ENCODE measurements around the gene VENTX.
"Not testable (repeated sequence)": the region's sequence is repeated elsewhere in the genome, so short reads cannot be mapped to it uniquely, and the experiment has no call there.

VENTX gene

GRCh38 chr10:133258818-133259601, 21.4 kb downstream of the VENTX start:
- DNase-seq = peak; percentile 94

DNA sequence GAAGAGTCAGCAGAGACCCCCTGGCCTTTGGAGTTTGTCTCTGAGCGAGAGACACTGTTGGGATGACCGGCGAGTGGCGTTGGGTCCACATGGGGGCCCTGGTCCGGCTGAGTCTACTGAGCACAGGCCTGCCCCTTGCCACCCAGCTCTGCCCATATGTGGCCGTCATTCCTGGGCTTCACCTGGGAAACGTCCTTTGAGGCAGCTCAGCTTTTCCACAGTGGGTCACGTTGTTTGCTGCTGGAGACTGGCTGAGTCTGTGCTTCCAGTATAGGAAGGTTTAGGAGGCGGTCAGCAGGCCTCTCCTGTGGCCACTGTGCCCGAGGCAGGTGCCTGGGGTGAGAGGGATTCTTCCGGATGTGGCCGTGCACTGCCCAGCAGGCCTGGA, 21.9 kb downstream of the VENTX start:
- DNase-seq = no peak

GRCh38 chr10:133260895-133261725, 23.5 kb downstream of the VENTX start:
- peak; percentile 80 for DNase-seq

DNA sequence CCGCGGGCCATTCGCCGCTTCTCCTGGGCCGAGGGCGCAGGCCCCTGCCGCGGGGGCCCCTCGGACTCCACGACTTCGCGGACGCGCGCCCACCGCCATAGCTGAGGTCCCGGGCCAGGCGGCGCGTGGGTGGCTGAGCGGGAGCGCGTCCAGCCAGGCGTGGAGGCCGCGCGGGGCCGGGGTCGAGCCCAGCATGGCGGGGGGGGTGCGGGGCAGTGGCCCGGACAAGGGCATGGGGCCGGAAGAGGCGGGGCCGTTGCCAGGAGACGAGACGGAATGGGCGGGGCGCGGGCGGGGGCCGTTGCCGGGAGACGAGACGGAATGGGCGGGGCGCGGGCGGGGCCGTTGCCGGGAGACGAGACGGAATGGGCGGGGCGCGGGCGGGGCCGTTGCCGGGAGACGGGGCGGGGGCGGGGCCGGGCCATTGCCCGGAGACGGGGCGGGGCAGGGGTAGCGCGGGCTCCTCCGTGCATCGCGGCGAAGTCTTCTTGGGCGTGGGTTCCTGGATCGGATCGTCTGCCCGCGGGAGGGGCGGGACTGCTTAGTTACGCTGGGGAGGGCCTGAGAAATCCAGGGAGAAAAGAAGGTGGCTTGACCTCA, 24.2 kb downstream of the VENTX start:
- peak; percentile 92 for DNase-seq

- no peak for DNase-seq
Observed at GRCh38 chr10:133262696-133263095, 25.0 kb downstream of the VENTX start.

DNA sequence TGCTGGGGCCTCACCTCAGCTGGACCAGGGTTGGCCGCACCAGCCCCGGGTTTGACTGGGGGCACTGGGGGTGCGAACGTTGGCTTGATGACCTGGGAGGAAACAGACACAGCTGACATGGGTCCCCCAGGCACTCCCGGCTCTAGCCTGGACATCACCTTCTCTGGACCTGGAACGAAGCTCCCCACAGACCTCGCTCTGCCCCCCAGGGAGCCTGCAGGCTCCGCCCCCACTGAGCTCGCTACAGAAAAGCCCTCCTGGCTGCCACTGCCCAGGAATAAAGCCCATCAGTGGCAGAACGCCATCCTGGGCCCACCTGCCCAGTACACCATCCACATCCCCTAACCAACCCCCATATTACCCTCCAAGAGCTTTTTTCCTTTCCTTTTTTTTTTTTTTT, 26.0 kb downstream of the VENTX start:
- DNase-seq = no peak

DNA sequence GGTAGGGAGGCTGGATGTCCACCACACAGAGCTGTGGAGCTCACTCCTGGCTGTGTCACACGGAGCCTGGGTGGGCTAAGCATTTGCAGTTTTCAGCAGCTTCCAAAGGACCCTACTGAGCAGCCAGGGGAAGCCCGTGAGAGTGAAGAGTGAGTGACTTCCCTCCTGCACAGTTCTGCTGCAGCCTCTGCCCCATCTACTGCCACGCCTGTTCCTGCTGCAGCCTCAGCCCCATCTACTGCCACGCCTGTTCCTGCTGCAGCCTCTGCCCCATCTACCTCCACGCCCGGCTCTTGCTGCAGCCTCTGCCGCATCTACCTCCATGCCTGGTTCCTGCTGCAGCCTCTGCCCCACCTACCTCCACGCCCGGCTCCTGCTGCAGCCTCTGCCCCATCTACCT, 26.8 kb downstream of the VENTX start:
- DNase-seq = no peak

DNA sequence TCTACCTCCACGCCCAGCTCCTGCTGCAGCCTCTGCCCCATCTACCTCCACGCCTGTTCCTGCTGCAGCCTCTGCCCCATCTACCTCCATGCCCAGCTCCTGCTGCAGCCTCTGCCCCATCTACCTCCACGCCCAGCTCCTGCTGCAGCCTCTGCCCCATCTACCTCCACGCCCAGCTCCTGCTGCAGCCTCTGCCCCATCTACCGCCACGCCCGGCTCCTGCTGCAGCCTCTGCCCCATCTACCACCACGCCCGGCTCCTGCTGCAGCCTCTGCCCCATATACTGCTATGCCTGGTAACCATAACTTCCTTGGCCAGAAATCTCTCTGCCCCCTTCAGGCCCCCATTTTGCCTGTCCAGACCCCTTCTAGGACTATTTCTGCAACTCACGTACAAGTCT, 27.4 kb downstream of the VENTX start:
- not testable (repeated sequence) for DNase-seq

- DNase-seq = no peak
Observed at GRCh38 chr10:133266056-133266795, 28.6 kb downstream of the VENTX start.

DNA sequence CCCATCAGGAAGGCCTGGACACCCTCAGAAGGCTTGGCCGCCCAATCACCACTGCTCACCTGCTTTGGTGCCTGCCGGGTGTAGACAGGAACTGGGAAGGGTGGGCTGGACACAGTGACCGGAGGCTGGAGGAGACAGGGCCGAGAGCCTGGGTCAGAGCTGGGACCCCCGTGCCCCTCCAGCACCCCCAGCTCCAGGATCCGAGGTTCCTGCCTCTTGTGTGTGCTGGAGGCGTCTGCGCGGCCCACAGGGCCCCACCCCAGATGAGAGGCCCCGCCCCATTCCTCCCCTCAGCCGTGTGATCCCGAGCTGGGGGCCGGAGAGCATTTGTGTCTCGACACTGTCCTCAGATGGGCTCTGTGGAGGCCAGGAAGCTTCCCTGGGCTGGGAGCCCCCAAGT, 29.6 kb downstream of the VENTX start:
- no peak for DNase-seq

- no peak for DNase-seq
Observed at GRCh38 chr10:133267829-133268228, 30.2 kb downstream of the VENTX start.

DNA sequence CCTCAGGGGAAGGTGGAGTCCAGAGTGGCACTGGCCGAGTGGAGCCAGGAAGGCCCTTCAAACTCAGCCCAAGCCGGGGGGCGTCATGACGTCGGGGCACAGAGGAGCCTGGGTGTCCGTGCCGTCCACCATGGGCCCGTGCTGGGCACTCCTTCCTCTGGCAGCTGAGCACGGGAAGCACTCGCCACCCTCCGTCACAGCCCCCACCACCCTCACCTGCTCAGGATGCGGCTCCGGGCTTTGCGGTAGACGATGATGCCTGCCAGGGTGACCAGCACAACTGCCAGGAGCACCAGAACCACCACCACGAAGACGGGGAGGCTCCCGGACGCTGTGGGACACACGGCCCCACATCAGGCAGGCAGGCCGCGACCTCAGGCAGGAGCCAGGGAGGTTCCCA, 30.9 kb downstream of the VENTX start:
- no peak for DNase-seq

DNA sequence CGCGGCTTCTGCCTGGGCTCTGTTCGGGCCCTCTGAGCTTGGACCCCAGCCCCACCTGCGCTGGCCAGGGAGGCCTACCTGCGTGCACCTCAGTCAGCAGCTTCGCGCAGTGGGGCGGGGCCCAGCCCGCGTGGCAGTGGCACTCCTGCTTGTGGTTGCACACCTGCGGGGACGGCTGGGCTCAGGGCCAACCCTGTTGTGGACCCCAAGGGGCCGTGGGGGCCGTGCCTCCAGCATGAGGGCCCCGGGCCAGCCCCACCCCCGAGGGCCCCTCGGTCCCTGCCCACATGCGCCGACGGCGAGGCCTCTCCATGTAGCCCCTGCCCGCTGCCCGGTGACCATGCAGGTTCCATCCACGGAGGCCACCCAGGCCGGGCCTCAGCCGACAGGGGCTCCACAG, 31.7 kb downstream of the VENTX start:
- no peak for DNase-seq

DNA sequence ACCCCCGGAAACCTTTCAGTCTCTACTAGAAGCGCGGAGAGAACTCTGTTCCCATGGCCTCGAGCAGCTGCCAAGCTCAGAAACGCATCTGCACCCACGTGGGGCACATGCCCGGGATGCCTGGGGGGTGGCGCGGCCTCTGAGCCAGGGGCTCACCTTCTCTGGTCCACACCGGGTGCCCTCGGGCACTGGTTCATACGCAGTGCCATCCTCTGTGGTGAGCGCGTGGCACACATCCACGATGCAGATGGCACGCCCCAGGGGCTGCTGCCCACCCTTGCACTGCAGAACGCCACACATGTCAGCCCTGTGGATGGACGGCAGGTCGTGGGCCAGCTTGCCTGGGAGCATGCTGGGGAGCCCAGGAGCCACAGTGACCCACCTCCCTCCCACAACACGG, 32.5 kb downstream of the VENTX start:
- DNase-seq = no peak

- no peak for DNase-seq
Observed at GRCh38 chr10:133270773-133271297, 33.2 kb downstream of the VENTX start.

DNA sequence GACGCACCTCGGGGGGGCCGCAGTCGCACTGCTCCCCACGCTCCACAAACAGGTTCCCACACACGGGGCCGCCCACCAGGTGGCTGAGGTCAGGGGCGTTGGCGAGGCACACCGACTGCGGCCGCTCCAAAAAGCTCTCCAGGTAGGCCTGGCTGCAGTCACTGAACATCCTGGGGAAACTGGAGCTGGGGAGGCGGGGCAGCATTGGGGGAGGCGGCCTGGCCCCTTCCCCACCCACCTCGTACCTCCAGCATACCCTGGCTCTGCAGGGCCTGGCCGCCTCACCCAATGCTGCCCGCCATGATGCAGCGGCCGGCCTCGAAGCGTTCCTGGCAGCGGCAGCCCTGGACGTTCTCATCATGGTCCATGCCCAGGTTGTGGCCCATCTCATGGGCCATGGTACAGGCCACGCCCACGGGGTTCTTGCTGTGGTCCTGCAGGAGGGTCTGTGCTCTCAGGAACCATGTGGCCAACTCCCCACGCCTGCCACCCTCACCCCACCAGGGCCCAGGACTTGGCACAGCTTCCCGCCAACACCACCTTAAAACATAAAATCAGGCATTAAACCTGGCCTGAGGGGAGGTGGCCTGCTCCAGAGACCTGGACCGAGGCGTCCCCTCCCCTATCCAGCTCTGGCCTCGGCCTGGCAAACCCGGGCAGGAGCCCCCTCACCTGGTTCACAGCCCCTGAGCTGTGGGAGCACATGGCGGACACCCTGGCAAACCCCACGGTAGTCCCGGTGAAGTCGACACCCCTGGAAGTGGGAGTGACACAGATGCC, 34.1 kb downstream of the VENTX start:
- DNase-seq = no peak

DNA sequence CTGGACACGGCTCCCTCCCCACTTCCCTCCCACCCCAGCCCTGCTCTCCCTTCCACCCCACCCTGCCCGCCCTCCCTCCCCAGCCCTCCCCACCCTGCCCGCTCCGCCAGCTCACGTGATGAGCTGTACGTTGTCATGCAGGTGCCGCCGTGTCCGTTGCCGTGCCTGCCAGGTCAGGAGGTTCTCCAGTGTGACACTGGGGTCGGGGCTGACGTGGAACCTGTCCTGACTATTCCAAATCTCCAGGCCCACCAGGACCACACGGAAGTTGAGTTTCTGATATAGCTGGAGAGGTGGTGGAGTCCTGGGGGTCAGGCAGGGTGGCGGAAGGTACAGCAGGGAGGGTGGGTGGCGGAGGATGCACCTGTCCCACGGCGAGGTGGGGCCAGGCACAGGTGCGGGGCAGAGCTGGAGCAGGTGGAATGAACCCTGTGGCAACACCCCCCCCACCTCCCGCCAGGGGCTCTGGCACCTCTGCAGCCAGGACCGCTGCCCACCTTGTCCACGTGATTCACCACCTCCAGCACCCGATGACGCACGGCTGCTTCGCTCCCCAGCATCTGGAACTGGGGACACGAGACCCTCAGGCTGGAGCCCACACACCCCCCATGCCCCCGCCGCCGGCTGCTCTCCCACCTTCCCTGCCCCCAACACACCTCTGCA, 34.8 kb downstream of the VENTX start:
- DNase-seq = no peak

DNA sequence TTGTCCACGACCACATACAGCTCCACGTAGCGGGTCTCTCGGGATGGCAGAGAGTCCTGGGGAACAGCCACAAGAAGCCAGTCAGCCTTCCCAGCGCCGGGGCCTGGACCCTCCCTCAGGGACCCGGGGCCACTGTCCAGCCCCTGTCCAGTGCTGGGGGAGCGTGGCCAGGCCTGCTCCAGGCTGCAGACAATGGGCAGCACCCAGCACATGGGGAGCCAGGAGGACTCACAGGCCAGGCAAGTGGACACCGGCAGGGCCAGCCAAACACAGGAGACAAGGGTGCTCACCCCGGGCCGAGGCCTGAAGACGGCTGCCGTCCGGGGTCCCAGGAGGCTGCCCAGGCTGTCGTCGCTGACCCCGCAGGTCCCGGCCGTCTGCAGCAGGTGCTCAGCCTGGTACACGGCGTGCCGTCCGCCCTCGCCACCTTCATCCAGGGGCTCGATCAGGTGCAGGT, 35.3 kb downstream of the VENTX start:
- DNase-seq = no peak

DNA sequence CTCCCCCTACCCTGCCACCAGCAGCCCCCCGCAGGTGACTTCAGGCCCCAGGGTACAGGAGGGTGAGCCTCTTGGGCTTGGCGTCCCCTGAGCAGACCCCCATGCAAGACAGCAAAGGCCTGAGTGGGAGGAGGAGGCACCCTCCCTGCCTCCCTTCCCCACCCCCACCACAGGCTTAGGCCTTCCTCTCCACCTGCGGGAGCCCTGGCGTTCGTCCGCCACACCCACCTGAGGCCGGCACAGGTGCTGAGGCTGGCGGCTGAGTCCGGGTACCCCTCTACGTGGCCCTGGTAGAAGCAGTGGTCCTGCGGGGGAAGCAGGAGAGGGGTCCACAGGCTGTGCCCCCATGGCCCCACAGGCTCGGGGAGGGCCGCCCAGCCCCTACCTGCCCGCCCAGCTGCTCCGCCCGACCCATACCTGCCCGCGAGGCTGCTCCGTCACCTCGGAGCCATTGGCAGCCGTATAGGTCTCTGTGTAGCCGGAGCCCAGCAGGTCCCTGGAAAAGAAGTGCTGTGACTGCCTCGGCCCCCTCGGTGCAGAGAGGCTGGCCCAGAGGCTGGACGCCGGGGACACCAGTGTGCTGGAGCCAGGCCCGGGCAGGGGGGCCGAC, 36.0 kb downstream of the VENTX start:
- DNase-seq = no peak

DNA sequence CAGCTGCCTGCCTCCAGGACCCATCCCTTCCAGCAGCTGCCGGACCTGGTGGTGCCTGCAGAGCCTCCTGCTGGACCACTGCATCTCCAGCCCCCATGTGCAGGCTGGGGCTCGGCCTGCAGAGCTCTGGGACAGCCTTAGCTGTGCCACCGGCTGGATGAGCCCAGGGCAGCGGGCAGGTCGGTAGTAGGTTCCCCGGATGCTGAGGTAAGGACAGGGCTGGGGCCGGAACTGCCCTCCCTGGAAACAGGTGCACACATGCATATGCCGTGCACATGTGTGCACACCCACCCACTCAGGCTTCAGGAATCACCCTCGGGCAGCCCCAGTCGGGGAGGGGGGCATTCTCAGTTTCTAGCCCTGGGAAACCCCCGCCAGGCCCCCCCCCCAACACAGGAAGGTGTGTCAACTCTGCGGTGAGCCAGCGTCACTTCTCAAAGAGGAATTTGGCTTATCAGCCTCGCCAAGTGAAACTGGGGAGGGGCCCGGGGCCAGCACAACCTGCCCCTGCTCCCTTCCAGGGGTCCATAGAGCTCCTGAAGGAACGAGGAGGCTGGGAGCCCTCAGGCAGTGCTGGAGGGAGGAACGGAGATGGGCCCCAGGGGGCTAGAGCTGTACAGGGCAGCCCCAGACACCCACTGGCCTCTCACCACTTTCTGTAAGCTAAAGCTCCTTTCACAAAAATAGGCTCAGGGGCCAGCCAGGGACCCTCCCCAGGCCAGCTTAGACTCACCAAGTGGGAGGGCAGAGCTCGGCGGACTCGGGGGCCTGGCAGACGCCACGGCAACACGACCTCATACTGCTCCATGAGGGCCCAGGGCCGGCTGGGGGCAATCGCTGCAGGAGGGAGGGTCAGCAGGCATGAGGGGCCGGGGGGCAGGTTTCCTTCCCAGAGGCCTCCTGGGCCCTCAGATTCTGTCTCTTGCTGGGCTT, 37.4 kb downstream of the VENTX start:
- DNase-seq = peak; percentile 88
